GM19395 (cell line): ENCODE results near the gene TEX26.

Experiments
- ATAC-seq: cut with Tn5 transposase; IDR thresholded peaks from one replicate; pipeline ENCODE4 v1.9.1; 2021; ENCODE audit warnings: mild to moderate bottlenecking, moderate library complexity; ENCODE audit not compliant: unreplicated experiment

Gene TEX26

GRCh38 chr13:30974350-30974749 is 41.9 kb downstream of the TEX26 start:
- peak; percentile 52 for ATAC-seq

GRCh38 chr13:30976025-30976424 is 43.6 kb downstream of the TEX26 start:
- ATAC-seq, result no peak

- ATAC-seq, result no peak
These were observed 46.8 kb downstream of the TEX26 start for GRCh38 chr13:30978981-30979956.

GRCh38 chr13:30982506-30982905 is 50.0 kb downstream of the TEX26 start:
- no peak for ATAC-seq

- ATAC-seq, result no peak
These were observed 50.5 kb downstream of the TEX26 start for GRCh38 chr13:30982906-30983305.

GRCh38 chr13:30983431-30983830 is 51.0 kb downstream of the TEX26 start:
- no peak for ATAC-seq

GRCh38 chr13:30984620-30985019 is 52.2 kb downstream of the TEX26 start:
- no peak for ATAC-seq

GRCh38 chr13:30985637-30986205 is 53.3 kb downstream of the TEX26 start:
- ATAC-seq, result no peak

- no peak for ATAC-seq
These were observed 58.7 kb downstream of the TEX26 start for GRCh38 chr13:30991184-30991583.

GRCh38 chr13:30991922-30992321 is 59.5 kb downstream of the TEX26 start:
- no peak for ATAC-seq

- ATAC-seq, result no peak
These were observed 62.9 kb downstream of the TEX26 start for GRCh38 chr13:30995331-30995730.

GRCh38 chr13:30997697-30998096 is 65.2 kb downstream of the TEX26 start:
- no peak for ATAC-seq

- no peak for ATAC-seq
These were observed 66.0 kb downstream of the TEX26 start for GRCh38 chr13:30998136-30999088.

GRCh38 chr13:31000889-31001288 is 68.4 kb downstream of the TEX26 start:
- ATAC-seq, result no peak

- no peak for ATAC-seq
These were observed 69.2 kb downstream of the TEX26 start for GRCh38 chr13:31001647-31002046.

- no peak for ATAC-seq
These were observed 72.6 kb downstream of the TEX26 start for GRCh38 chr13:31005066-31005465.

- no peak for ATAC-seq
These were observed 75.0 kb downstream of the TEX26 start for GRCh38 chr13:31007417-31007816.

- no peak for ATAC-seq
These were observed 76.1 kb downstream of the TEX26 start for GRCh38 chr13:31008400-31009115.

GRCh38 chr13:31009166-31009565 is 76.7 kb downstream of the TEX26 start:
- no peak for ATAC-seq

GRCh38 chr13:31010296-31010695 is 77.8 kb downstream of the TEX26 start:
- ATAC-seq, result no peak
